DND-41 (cell line): ENCODE results near the gene PCNT.
A peak's percentile ranks its signal among the peaks of the same experiment; 100 is the strongest.
"Not testable (repeated sequence)": the region's sequence is repeated elsewhere in the genome, so short reads cannot be mapped to it uniquely, and the experiment has no call there.

Experiments
- ATAC-seq: fragments of 200-7000 bp; cut with Tn5 transposase; 3 replicates; pipeline ENCODE4 v1.9.1; 2021; ENCODE audit warnings: low read depth; ENCODE audit not compliant: insufficient read depth
- DNase-seq: peaks from one replicate; pipeline ENCODE4 v3.0.0-alpha.2; 2020
- H2AFZ ChIP-seq: 2 replicates; pipeline ENCODE4 v1.6.0; 2012; ENCODE audit warnings: low read depth, low read length
- H3K27ac ChIP-seq: 2 replicates; pipeline ENCODE4 v1.5.1; 2012; ENCODE audit warnings: low read length, inconsistent platforms
- H3K27me3 ChIP-seq: fragments of 200-600 bp; sonication (generic); 2 replicates; pipeline ENCODE4 v1.6.0; 2012; ENCODE audit warnings: low read length, mild to moderate bottlenecking, inconsistent platforms; ENCODE audit not compliant: insufficient read depth, poor library complexity
- H3K36me3 ChIP-seq: 2 replicates; pipeline ENCODE4 v1.5.1; 2012; ENCODE audit warnings: low read length, inconsistent platforms; ENCODE audit not compliant: insufficient read depth
- H3K4me1 ChIP-seq: 2 replicates; pipeline ENCODE4 v1.5.1; 2012; ENCODE audit warnings: mild to moderate bottlenecking, low read length; ENCODE audit not compliant: insufficient read depth
- H3K4me2 ChIP-seq: 2 replicates; pipeline ENCODE4 v1.6.0; 2012; ENCODE audit warnings: mild to moderate bottlenecking, moderate library complexity, low read length, inconsistent platforms; ENCODE audit not compliant: insufficient read depth
- H3K4me3 ChIP-seq, 2 experiments: fragments of 200-600 bp in 1 of 2; shearing (Covaris generic) in 1 of 2; 2 replicates each; pipeline ENCODE4 v1.5.1; 2012 to 2016; ENCODE audit warnings: inconsistent platforms in 2 of 2, low read length in 2 of 2, mild to moderate bottlenecking in 2 of 2, low read depth in 1 of 2, moderate library complexity in 1 of 2
- H3K79me2 ChIP-seq: 2 replicates; pipeline ENCODE4 v1.6.0; 2012; ENCODE audit warnings: low read length, inconsistent platforms; ENCODE audit not compliant: insufficient read depth
- H3K9ac ChIP-seq: 2 replicates; pipeline ENCODE4 v1.6.0; 2012; ENCODE audit warnings: low read depth, mild to moderate bottlenecking, inconsistent platforms, low read length, moderate library complexity
- H3K9me3 ChIP-seq: 2 replicates; pipeline ENCODE4 v1.5.1; 2012; ENCODE audit warnings: low read length, moderate library complexity, mild to moderate bottlenecking, inconsistent platforms; ENCODE audit not compliant: insufficient read depth, severe bottlenecking
- H4K20me1 ChIP-seq: 2 replicates; pipeline ENCODE4 v1.6.0; 2012; ENCODE audit warnings: low read length; ENCODE audit not compliant: insufficient read depth
- EZH2 ChIP-seq: IDR thresholded peaks from 3 replicates; pipeline ENCODE4 v1.6.1; 2012; ENCODE audit warnings: borderline replicate concordance, low read depth, mild to moderate bottlenecking, moderate library complexity, low read length, inconsistent platforms; ENCODE audit not compliant: severe bottlenecking
- TF ChIP-seq, protein P1 (sequence below): IDR thresholded peaks from 2 replicates; pipeline ENCODE4 v1.5.1; 2012; ENCODE audit warnings: borderline replicate concordance, low read length, moderate library complexity, mild to moderate bottlenecking; ENCODE audit not compliant: poor library complexity, severe bottlenecking; ENCODE audit errors: extremely low read depth

Gene PCNT

DNA sequence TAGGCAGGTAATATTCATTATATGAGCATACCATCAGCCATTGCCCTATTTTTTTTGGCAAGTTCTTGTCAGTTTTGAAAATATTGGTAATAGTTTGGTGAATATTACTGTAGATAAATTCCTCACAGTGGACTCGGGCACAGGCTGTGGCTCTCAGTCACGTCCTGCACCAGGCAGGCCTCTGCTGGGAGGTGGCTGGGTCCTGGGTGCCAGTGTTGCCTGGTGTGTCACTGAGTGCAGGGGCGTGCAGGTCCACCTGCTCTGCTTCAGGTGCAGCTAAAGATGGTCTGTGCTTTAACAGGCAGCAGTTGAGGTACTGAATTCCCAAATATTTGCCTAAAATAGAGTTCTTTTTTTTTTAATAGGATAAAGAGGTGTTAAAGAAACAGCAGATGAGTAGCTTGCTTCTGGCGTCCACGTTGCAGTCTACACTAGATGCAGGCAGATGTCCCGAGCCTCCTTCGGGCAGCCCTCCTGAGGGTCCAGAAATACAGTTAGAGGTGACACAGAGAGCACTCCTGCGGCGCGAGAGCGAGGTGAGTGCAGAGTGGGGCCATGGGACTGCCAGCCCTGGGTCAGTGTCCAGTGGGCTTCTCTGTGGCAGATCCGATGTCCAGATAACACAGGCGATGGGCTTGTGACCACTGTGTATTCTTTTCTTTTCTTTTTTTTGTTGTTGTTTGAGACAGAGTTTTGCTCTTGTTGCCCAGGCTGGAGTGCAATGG lies 77.4 kb downstream of the PCNT start:
- no peaks in the 10 kb centered on the region for H3K4me1 ChIP-seq
- ATAC-seq, result no peak
- H3K27ac ChIP-seq, result no peak overlapping the region
- H4K20me1 ChIP-seq, result no peaks in the 10 kb centered on the region; the same call in 1 of the 2 replicates
- H3K9ac ChIP-seq, result no peak overlapping the region
- no peaks in the 10 kb centered on the region for H3K79me2 ChIP-seq
- H3K9me3 ChIP-seq, result no peaks in the 10 kb centered on the region
- peaks cover 86% of the 10 kb centered on the region for H3K36me3 ChIP-seq
- H3K4me3 ChIP-seq, result no peak overlapping the region
- TF ChIP-seq, protein P1, sequence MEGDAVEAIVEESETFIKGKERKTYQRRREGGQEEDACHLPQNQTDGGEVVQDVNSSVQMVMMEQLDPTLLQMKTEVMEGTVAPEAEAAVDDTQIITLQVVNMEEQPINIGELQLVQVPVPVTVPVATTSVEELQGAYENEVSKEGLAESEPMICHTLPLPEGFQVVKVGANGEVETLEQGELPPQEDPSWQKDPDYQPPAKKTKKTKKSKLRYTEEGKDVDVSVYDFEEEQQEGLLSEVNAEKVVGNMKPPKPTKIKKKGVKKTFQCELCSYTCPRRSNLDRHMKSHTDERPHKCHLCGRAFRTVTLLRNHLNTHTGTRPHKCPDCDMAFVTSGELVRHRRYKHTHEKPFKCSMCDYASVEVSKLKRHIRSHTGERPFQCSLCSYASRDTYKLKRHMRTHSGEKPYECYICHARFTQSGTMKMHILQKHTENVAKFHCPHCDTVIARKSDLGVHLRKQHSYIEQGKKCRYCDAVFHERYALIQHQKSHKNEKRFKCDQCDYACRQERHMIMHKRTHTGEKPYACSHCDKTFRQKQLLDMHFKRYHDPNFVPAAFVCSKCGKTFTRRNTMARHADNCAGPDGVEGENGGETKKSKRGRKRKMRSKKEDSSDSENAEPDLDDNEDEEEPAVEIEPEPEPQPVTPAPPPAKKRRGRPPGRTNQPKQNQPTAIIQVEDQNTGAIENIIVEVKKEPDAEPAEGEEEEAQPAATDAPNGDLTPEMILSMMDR, result no peak
- TF ChIP-seq EZH2, result no peak
- no peak overlapping the region for H2AFZ ChIP-seq
- no peaks in the 10 kb centered on the region for H3K27me3 ChIP-seq
- no peak for DNase-seq
- no peak overlapping the region for H3K4me2 ChIP-seq

DNA sequence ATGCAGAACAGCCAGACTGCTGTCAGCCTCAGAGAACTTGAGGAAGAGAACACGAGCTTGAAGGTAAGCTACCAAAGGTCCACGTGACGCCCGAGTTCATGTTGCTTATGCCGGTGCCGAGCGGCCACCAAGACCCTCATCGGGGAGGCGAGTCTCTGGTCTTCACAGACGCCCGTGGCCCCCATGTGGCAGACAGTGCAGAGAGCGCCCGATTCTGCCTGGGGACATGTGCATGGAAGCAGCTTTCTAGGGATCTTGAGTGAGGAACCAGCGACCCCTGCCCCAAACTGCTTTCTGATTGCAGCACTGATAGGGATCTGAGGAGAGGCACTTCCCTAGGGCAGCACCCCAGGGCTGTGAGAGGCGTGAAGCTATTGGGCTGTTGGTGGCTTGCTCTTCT lies 78.5 kb downstream of the PCNT start:
- peaks cover 81% of the 10 kb centered on the region for H3K36me3 ChIP-seq
- no peaks in the 10 kb centered on the region for H3K9me3 ChIP-seq
- no peak overlapping the region for H3K27ac ChIP-seq
- no peaks in the 10 kb centered on the region for H3K27me3 ChIP-seq
- H4K20me1 ChIP-seq, result no peaks in the 10 kb centered on the region; the same call in 1 of the 2 replicates
- no peak overlapping the region for H3K4me2 ChIP-seq
- ATAC-seq (no peak), DNase-seq (no peak)
- no peak overlapping the region for H2AFZ ChIP-seq
- H3K4me3 ChIP-seq, result no peak overlapping the region
- TF ChIP-seq, protein P1, result peak; percentile 22
- no peak for TF ChIP-seq EZH2
- no peaks in the 10 kb centered on the region for H3K4me1 ChIP-seq
- no peak overlapping the region for H3K9ac ChIP-seq
- H3K79me2 ChIP-seq, result no peaks in the 10 kb centered on the region

DNA sequence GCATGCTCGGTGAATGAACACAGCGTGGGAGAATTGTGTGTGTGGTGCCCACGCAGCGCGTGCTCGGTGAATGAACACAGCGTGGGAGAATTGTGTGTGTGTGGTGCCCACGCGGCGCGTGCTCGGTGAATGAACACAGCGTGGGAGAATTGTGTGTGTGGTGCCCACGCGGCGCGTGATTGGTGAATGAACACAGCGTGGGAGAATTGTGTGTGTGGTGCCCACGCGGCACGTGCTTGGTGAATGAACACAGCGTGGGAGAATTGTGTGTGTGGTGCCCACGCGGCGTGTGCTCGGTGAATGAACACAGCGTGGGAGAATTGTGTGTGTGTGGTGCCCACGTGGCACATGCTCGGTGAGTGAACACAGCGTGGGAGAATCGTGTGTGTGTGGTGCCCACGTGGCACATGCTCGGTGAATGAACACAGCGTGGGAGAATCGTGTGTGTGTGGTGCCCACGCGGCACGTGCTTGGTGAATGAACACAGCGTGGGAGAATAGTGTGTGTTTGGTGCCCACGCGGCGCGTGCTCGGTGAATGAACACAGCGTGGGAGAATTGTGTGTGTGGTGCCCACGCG lies 79.4 kb downstream of the PCNT start:
- not testable (repeated sequence) for H3K27ac ChIP-seq, H3K9ac ChIP-seq, ATAC-seq, DNase-seq, H3K4me3 ChIP-seq, H2AFZ ChIP-seq, H3K4me1 ChIP-seq, H3K4me2 ChIP-seq, H3K9me3 ChIP-seq, H3K79me2 ChIP-seq, H3K27me3 ChIP-seq, H4K20me1 ChIP-seq
- H3K36me3 ChIP-seq, result peaks cover 80% of the 10 kb centered on the region

DNA sequence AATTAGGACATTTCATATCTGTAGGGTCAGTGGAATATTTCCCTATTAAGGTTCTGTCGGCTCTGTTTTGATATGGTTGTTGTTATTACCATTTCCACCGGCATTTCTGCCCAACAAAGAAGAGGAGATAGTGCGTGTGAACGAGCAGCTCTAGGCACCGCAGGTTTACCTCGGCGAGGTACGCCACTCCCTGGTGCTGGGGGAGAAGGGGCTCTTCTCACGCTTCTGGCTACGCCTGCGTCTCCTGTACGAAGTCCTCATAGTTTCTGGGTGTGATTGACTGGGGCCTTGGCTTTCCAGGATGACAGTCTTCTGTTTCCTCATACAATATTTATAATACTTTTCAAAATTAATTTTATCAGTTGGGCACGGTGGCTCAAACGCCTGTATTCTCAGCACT lies 80.3 kb downstream of the PCNT start:
- DNase-seq (no peak), ATAC-seq (no peak)
- peaks cover 77% of the 10 kb centered on the region for H3K36me3 ChIP-seq

More for the DNA sequence above, 80.3 kb downstream of the PCNT start:
- no peaks in the 10 kb centered on the region for H3K79me2 ChIP-seq
- no peaks in the 10 kb centered on the region for H3K4me1 ChIP-seq
- H3K4me3 ChIP-seq, result no peak overlapping the region
- H3K9ac ChIP-seq, result no peak overlapping the region
- no peak overlapping the region for H3K4me2 ChIP-seq
- H3K27ac ChIP-seq, result no peak overlapping the region
- H3K9me3 ChIP-seq, result no peaks in the 10 kb centered on the region
- H4K20me1 ChIP-seq, result no peaks in the 10 kb centered on the region; the same call in 1 of the 2 replicates
- TF ChIP-seq, protein P1, result no peak
- no peak overlapping the region for H2AFZ ChIP-seq
- H3K27me3 ChIP-seq, result no peaks in the 10 kb centered on the region
